ENCODE data around the gene GAGE1.
"Not testable (repeated sequence)": the region's sequence is repeated elsewhere in the genome, so short reads cannot be mapped to it uniquely, and the experiment has no call there.

DNA sequence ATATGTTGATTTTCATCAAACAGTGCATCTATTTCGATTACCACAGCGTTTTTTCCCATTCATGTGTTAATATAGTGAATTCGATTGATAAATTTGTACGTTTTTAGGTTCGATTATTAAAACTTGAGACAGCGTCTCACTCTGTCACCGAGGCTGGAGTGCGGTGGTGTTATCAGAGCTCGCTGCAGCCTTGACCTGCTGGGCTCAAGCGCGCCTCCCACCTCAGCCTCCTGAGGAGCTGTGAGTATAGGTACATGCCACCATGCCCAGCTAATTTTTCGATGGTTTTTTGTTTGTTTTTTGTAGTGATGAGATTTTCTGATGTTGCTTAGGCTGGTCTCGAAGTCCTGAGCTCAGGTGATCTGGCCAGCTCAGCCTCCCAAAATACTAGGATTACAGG is 29.7 kb upstream of the GAGE1 start:
- not testable (repeated sequence) for TF ChIP-seq POLR2AphosphoS5 (IDR thresholded peaks at IDR 0.05; ENCODE audit: borderline replicate concordance, low read depth, low read length); FOXP2 (optimal IDR thresholded peaks at IDR 0.05; ENCODE audit: control extremely low read depth, extremely low read length, insufficient read depth); EZH2 (IDR thresholded peaks at IDR 0.05)

Data from SK-N-MC (cell line).